ENCODE measurements around the gene SMYD3.

The SMYD3 gene

GRCh38 chr1:246506674-246507481 lies at the start of gene SMYD3:
Gene SMYD3, minus strand, starts transcription at chr1:246507279.
- FAIRE-seq, result no peak
- peak; percentile 88 for DNase-seq (ENCODE audit: insufficient read length, low spot score)

- no peak for FAIRE-seq
- DNase-seq (ENCODE audit: insufficient read length, low spot score), result no peak
These were observed 47.1 kb upstream of the SMYD3 start for GRCh38 chr1:246554201-246554600.

- DNase-seq (ENCODE audit: insufficient read length, low spot score) (no peak), FAIRE-seq (no peak)
These were observed 45.0 kb upstream of the SMYD3 start for GRCh38 chr1:246552110-246552509.

GRCh38 chr1:246550402-246550801 lies 43.3 kb upstream of the SMYD3 start:
- FAIRE-seq (no peak), DNase-seq (ENCODE audit: insufficient read length, low spot score) (no peak)

GRCh38 chr1:246549665-246550064 lies 42.6 kb upstream of the SMYD3 start:
- DNase-seq (ENCODE audit: insufficient read length, low spot score), result no peak
- no peak for FAIRE-seq

- FAIRE-seq, result no peak
These were observed 36.9 kb upstream of the SMYD3 start for GRCh38 chr1:246544001-246544400.

GRCh38 chr1:246540738-246541491 lies 33.8 kb upstream of the SMYD3 start:
- no peak for DNase-seq (ENCODE audit: insufficient read length, low spot score)
- no peak for FAIRE-seq

More at GRCh38 chr1:246544001-246544400, 36.9 kb upstream of the SMYD3 start:
- no peak for DNase-seq (ENCODE audit: insufficient read length, low spot score)

GRCh38 chr1:246537887-246538286 lies 30.8 kb upstream of the SMYD3 start:
- DNase-seq (ENCODE audit: insufficient read length, low spot score) (no peak), FAIRE-seq (no peak)

GRCh38 chr1:246537441-246537840 lies 30.4 kb upstream of the SMYD3 start:
- DNase-seq (ENCODE audit: insufficient read length, low spot score), result no peak
- no peak for FAIRE-seq

- FAIRE-seq (no peak), DNase-seq (ENCODE audit: insufficient read length, low spot score) (no peak)
These were observed 27.0 kb upstream of the SMYD3 start for GRCh38 chr1:246534114-246534513.

GRCh38 chr1:246533371-246533905 lies 26.4 kb upstream of the SMYD3 start:
- DNase-seq (ENCODE audit: insufficient read length, low spot score) (no peak), FAIRE-seq (no peak)

GRCh38 chr1:246532519-246532918 lies 25.4 kb upstream of the SMYD3 start:
- DNase-seq (ENCODE audit: insufficient read length, low spot score), result no peak
- FAIRE-seq, result no peak

- no peak for DNase-seq (ENCODE audit: insufficient read length, low spot score)
- FAIRE-seq, result no peak
These were observed 23.4 kb upstream of the SMYD3 start for GRCh38 chr1:246530482-246530881.

GRCh38 chr1:246528933-246529731 lies 22.1 kb upstream of the SMYD3 start:
- FAIRE-seq, result no peak

GRCh38 chr1:246527402-246528088 lies 20.5 kb upstream of the SMYD3 start:
- FAIRE-seq (no peak), DNase-seq (ENCODE audit: insufficient read length, low spot score) (peak; percentile 14)

More at GRCh38 chr1:246528933-246529731, 22.1 kb upstream of the SMYD3 start:
- DNase-seq (ENCODE audit: insufficient read length, low spot score), result no peak

- DNase-seq (ENCODE audit: insufficient read length, low spot score) (no peak), FAIRE-seq (no peak)
These were observed 19.8 kb upstream of the SMYD3 start for GRCh38 chr1:246526915-246527314.

GRCh38 chr1:246526380-246526779 lies 19.3 kb upstream of the SMYD3 start:
- FAIRE-seq, result no peak
- no peak for DNase-seq (ENCODE audit: insufficient read length, low spot score)

GRCh38 chr1:246519514-246519913 lies 12.4 kb upstream of the SMYD3 start:
- no peak for DNase-seq (ENCODE audit: insufficient read length, low spot score)
- FAIRE-seq, result no peak

GRCh38 chr1:246518456-246519205 lies 11.6 kb upstream of the SMYD3 start:
- FAIRE-seq, result no peak
- no peak for DNase-seq (ENCODE audit: insufficient read length, low spot score)

GRCh38 chr1:246517391-246517790 lies 10.3 kb upstream of the SMYD3 start:
- no peak for DNase-seq (ENCODE audit: insufficient read length, low spot score)
- no peak for FAIRE-seq

Data from GM19239 (cell line).